ENCODE results near the gene PLEKHM1.
"Not testable (repeated sequence)": the region's sequence is repeated elsewhere in the genome, so short reads cannot be mapped to it uniquely, and the experiment has no call there.

PLEKHM1 gene

DNA sequence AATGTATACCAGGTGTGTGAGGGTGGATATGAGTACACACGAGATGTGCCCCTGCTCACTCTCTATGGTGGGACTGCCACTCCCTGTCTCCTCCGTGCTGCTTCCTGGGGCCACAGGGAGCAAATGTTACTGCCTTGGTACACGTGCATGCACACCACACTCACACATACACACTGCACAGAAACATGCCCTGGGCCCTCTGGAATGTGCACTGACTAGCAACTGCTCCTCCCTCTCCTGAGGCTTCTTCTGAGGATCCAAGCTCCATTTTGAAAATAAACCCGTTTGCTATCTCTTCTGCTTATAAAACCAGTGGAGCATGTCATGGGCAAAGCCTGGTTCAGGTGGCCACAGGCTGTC, 21.3 kb downstream of the PLEKHM1 start:
- DNase-seq (ENCODE audit: low read depth): peak; percentile 26
- H3K4me3 ChIP-seq (ENCODE audit: low read length): not testable (repeated sequence)

DNA sequence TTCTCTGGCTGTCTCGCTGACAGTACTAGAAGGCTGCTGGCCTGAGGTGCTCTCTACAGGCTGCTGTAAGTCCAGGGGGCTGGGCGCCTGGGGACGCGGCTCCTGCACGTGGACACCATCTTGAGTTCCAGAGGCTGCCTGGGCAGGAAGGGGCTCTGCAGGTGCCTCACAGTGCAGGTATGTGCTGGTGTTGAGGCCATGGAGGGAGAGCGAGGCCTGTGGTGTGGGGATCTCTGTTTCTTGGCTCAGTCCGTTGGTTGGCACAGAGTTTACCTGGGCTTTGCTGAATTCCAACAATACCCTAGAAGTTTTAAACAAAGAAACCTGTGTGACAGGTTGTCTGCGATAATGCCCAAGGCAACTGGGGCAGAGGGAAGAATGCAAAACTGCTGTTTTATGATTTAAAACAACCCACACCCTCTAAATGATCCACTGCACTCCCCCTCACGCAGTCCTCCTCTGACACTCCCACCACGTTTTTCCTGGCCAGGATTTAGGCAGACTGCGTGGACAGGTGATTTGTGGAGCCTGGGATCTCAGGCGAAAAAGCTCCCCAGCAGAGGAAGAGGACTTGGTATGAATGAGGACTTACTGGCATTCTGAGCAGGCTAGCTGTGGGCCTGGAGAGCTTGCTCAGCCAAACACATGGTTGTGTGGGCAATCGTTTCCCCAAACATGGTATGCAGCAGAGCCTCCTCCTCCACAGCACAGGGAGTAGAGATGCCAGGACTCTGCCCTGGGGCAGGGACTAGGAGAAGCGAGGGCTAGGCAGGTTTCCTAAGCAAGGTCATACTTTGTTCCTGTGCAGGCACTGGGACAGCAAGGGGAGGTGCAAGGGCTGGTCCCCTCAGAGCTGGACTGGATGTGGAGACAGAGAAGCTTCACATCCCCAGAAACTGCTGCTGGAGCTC, 22.0 kb downstream of the PLEKHM1 start:
- peak; percentile 37 for DNase-seq (ENCODE audit: low read depth)
- not testable (repeated sequence) for H3K4me3 ChIP-seq (ENCODE audit: low read length)

- peak; percentile 63 for DNase-seq (ENCODE audit: low read depth)
- not testable (repeated sequence) for H3K4me3 ChIP-seq (ENCODE audit: low read length)
Measured at GRCh38 chr17:45461524-45462327, 28.8 kb downstream of the PLEKHM1 start.

DNA sequence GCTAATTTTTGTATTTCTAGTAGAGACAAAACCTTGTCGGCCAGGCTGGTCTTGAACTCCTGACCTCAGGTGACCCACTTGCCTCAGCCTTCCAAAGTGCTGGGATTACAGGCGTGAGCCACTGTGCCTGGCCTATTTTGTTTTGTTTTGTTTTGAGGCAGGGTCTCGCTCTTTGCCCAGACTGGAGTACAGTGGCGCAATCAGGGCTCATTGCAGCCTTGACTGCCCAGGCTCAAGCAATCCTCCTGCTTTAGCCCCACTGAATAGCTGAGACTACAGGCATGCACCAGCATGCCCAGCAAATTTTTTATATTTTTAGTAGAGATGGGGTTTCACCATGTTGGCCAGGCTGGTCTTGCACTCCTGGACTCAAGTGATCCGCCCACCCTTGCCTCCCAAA, 30.1 kb downstream of the PLEKHM1 start:
- H3K4me3 ChIP-seq (ENCODE audit: low read length): not testable (repeated sequence)
- peak; percentile 66 for DNase-seq (ENCODE audit: low read depth)

DNA sequence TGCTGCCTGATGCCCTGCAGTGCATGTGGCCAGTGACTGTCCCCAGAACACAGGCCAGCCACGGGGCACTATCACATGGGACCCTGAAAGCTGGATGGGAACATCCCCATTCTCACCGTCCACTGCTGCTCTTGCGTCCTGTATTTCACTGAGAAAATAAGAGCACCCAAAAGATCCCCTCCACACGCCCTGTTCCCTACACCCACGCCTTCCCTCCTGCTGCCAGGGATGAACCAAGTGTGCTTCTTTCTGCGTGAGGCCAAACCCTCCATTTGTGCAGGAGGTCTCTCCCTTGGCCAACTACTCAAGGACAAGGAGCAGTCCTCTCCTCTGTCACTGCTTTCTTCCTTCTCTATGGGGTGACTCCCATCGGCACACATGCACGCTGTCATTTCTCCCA, 36.2 kb downstream of the PLEKHM1 start:
- not testable (repeated sequence) for H3K4me3 ChIP-seq (ENCODE audit: low read length); DNase-seq (ENCODE audit: low read depth)

DNA sequence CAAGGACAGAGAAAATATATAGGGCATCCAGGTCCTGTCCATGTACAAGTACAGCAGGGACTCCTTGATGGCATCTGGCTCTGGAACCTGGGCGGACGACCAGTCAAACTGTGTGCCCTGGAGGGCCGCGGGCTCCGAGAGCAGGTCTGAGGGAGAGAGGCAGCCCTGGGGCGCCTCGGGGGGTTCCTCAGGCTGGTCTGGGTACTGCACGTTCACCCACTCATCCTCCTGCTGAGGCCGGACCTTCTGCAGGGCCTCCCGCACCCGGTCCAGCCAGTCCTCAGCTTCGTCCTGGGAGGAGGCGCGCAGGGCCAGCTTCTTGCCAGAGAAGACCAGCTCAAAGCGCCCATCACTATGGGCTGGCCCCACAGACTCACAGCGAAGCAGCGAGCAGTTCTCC, 36.8 kb downstream of the PLEKHM1 start:
- H3K4me3 ChIP-seq (ENCODE audit: low read length); DNase-seq (ENCODE audit: low read depth): not testable (repeated sequence)

DNA sequence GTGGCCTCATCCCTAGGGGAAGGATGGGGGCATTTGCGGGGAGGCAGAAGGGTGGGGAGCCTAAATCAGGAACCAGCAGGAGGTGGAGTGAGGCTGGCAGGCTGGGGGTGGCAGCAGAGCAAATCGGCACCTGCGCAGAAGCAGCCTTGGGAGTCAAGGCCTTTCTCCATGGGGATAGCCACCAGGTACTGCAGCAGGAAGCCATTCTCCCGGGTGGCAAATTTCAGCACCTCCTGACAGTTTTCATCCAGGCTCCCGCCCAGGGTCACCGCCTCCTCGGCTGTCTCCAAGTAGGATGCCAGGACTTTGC, 37.3 kb downstream of the PLEKHM1 start:
- H3K4me3 ChIP-seq (ENCODE audit: low read length); DNase-seq (ENCODE audit: low read depth): not testable (repeated sequence)

DNA sequence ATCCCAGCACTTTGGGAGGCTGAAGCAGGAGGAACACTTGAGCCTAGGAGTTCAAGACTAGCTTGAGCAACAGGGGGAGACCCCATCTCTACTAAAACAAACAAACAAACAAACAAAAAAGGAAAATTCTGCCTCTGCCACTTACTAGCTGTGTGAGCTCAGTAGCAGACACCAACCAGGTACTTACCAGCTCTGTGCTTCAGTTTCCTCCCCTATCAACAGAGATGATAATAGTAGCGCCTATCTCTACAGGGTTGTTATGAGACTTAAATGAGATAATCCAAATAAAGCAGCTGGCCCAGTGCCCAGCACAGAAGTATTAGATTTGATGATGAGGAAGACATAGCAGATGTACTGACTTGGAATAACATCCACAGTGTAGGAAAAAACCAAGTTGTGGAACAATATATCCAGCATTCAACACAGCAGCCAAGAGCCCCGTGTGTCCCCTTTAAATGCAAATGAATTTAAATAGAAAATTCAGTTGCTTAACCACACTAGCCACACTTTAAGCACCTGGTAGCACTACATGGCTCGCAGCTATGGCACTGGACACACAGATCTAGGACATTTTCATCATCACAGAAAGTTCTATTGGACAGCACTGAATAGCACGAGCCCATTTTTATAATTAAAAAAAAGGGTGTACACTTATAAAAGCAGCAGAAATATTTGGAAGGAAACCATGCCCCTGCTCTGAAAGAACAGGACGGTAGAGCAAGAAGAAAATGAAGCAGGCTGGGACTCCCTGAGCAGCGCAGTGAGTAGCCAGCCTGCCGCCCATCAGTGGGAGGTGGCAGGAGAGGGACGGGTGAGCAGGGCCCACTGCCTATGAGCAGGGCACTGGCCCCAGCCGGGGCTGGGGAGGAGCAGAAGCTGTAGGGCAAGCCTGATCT, 37.9 kb downstream of the PLEKHM1 start:
- not testable (repeated sequence) for DNase-seq (ENCODE audit: low read depth); H3K4me3 ChIP-seq (ENCODE audit: low read length)

GRCh38 chr17:45451660-45452059, 38.9 kb downstream of the PLEKHM1 start:
- DNase-seq (ENCODE audit: low read depth); H3K4me3 ChIP-seq (ENCODE audit: low read length): not testable (repeated sequence)

DNA sequence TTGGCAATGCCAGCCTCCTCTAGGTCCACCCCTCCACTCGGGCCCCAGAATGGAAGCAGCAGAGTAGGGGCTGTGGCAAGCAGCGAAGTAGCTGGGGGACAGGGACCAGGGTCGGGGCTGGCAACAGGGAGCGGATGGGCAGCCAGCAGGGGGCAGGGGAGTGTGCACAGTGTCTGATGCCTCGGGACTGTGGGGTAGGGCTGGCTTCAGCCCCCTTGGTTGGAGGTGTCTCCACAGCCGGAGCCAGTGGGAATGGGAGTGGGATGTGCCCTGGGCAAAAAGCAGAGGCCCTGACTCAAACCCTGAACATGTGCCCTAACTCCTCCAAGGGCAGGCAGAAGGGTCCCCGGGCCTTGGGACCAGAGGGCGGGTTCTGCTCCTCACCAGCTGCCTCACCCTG, 39.4 kb downstream of the PLEKHM1 start:
- DNase-seq (ENCODE audit: low read depth): no peak
- TF ChIP-seq CTCF (IDR thresholded peaks at IDR 0.05; ENCODE audit: insufficient read depth, low read depth, low read length, missing control alignments): no peak
- no peak overlapping the region for H3K4me3 ChIP-seq (ENCODE audit: low read length)

- not testable (repeated sequence) for DNase-seq (ENCODE audit: low read depth); H3K4me3 ChIP-seq (ENCODE audit: low read length)
Measured at GRCh38 chr17:45449708-45450329, 40.7 kb downstream of the PLEKHM1 start.

GRCh38 chr17:45449260-45449659, 41.3 kb downstream of the PLEKHM1 start:
- H3K4me3 ChIP-seq (ENCODE audit: low read length); DNase-seq (ENCODE audit: low read depth): not testable (repeated sequence)

DNA sequence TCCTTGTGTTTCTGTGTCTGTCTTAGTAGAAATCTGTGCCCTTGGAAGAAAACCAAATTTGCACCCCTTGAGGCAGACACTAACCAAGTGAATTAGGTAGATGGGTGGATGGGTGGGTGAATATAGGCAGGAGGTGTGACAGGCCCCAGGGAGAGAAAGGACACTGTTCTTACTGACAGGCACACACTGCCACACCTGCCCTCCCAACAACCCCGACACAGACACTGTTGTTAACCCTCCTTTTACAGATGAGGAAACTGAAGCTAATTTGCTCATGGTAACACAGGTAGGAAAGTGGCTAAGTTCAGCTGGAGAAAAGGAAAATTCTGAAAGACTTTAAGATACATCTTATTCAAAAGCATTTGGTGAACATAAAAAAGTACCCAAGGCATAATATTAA, 42.0 kb downstream of the PLEKHM1 start:
- H3K4me3 ChIP-seq (ENCODE audit: low read length); DNase-seq (ENCODE audit: low read depth): not testable (repeated sequence)

DNA sequence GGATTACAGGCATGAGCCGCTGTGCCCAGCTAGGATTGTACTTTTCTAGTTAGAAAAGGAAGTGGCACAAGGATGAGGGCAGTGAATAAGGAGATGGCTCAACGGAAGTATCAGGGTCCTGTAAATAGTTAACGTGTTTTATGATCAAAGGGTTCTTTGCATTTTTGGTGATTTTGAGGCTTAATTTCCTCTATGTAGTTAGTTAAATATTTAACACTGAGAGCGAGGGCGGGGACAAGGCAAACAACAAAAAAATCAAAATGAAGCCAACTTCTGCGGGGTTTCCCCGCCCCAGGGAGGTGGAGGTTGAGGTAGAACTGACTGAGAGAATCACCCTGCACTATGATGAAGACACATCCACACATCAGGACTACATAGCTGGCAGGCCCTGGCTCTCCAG, 42.5 kb downstream of the PLEKHM1 start:
- DNase-seq (ENCODE audit: low read depth): not testable (repeated sequence)

DNA sequence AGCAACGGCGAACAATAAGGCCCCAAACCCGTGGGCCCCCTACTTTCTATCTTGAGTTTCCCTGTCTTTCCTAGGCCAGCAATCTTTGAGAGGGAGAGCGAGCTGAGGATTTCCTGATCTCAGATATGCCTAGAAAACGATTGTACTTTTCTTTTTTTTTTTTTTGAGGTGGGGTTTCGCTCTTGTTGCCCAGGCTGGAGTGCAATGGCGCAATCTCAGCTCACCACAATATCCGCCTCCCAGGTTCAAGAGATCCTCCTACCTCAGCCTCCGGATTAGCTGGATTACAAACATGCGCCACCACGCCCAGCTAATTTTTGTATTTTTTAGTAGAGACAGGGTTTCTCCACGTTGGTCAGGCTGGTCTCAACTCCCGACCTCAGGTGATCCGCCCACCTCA, 42.9 kb downstream of the PLEKHM1 start:
- peak; percentile 34 for DNase-seq (ENCODE audit: low read depth)

More for the DNA sequence above, 42.5 kb downstream of the PLEKHM1 start:
- not testable (repeated sequence) for H3K4me3 ChIP-seq (ENCODE audit: low read length)

GRCh38 chr17:45446872-45447625, 43.5 kb downstream of the PLEKHM1 start:
- H3K4me3 ChIP-seq (ENCODE audit: low read length): not testable (repeated sequence)
- peak; percentile 62 for DNase-seq (ENCODE audit: low read depth)

More for the DNA sequence above, 42.9 kb downstream of the PLEKHM1 start:
- not testable (repeated sequence) for H3K4me3 ChIP-seq (ENCODE audit: low read length)
